ENCODE data around the gene TSPAN18. TPM values are rescaled to one million over a fixed set of nuclear protein-coding genes. Genes with fewer than 3 reads are reported as not detected.

The TSPAN18 gene
- total RNA-seq, 1 donor from 2014 or later, result 13.9 TPM

DNA sequence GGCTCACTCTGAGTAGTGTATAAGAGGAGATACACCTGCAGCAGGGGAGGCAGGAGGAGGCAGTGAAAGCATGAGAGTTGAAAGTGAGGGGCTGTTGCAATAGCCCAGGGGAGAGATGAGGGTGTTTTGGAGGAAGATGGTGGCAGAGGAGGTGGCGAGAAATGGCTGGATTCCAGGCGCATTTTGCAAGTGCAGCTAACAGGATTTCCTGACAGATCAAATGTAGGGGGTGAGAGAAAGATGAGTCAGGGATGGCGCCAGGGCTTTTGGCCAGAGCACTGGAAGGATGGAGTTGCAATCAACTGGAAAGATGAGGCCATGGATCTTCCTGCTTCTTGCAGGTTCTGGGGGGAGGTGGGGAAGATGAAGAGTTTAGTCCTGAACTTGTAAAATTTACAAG is 16.8 kb upstream of the TSPAN18 start:
- no peak for FAIRE-seq
- no peak for DNase-seq (ENCODE audit: low spot score in 2 of 2)

GRCh38 chr11:44711113-44711786 is 15.5 kb upstream of the TSPAN18 start:
- DNase-seq (ENCODE audit: low spot score in 2 of 2) (no peak), FAIRE-seq (no peak)

DNA sequence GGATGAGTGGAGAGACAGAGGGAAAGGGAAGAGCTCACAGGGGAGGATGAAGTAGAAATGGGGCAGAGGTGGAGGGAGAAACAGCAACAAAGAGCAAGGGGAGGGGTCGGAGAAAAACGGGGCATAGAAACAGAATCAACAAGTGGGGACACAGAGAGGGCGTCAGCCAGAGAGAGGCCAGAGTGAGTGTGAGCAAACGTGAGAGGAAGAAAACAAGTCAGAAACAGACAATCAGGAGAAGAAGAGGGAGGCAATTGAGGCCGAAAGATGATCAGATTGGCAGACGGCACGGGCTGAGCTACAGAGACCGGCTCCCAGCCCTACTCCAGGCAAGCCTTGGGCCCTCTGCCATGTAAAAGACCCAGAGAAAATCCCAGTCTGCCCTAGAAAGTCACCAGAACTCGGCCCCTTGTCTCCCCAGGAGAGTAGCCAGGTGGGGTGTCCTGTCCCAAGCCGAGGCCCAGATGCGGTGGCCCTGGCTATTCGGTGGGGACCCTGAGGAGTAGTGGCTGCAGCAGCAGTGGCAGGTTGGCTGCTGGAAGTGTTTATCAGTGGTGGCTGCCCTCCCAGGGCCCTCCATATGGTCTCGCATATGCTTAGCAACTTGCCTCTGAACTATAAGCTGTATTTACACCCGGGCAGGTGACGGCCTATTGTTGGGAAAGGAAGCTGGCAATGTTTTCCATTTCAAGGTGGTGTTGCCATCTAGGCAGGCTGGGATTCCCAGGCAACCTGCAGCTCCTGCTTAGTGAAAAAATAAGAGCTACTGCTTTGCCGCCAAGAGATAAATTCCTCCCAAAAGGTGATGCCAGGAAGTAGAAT is 14.8 kb upstream of the TSPAN18 start:
- DNase-seq (ENCODE audit: low spot score in 2 of 2) (no peak), FAIRE-seq (no peak)

GRCh38 chr11:44713022-44713421 is 13.7 kb upstream of the TSPAN18 start:
- no peak for FAIRE-seq
- no peak for DNase-seq (ENCODE audit: low spot score in 2 of 2)

GRCh38 chr11:44716256-44716655 is 10.5 kb upstream of the TSPAN18 start:
- FAIRE-seq (no peak), DNase-seq (ENCODE audit: low spot score in 2 of 2) (no peak)

DNA sequence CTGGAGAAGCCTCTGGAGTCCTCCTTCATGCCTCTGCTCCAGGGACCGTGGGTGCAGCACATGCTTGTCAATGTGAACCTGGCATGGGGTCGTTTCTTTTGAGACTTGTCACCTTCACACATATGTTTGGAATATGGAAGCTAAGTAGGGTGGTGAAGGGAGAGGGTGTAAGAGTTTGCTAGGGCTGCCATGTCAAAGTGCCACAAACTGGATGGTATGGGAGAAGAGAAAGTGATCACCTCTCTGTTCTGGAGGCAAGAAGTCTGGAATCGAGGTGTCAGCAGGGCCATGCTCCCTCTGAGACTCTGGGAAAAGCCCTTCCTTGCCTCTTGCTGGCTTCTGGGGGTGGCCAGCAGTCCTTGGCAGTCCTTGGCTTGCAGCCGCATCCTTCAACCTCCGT is 8.7 kb upstream of the TSPAN18 start:
- FAIRE-seq (no peak), DNase-seq (ENCODE audit: low spot score in 2 of 2) (no peak)

GRCh38 chr11:44718612-44719390 is 8.0 kb upstream of the TSPAN18 start:
- FAIRE-seq (no peak), DNase-seq (ENCODE audit: low spot score in 2 of 2) (no peak)

DNA sequence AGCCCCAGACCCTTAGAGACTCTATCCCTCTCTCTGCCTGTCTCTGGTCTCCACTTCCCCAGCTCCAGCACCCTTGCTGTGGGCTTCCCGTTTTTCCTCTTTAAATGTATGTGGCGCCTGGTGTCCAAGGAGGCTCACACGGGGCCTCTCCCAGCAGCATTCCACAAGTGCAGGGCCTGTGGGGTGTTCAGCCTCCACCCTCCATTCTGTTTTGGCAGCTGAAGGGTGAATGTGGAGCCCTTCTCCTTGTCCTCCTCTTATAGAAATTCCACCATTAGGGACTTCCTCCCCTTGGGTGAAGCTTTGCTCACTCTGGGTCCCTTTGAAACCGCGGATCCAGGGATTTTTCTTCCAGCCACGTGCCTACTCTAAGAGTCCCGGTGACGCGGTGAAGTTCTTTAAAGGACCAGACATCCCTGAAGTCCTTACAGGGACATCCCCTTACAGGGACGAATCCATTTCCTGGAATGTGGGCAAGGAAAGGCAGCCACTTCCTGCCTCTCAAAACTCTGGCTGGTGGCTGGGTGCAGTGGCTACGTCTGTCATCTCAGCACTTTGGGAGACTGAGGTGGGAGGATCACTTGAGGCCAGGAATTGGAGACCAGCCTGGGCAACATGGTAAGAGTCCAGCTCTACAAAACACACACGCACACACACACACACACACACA is 1.6 kb upstream of the TSPAN18 start:
- DNase-seq (ENCODE audit: low spot score in 2 of 2) (no peak), FAIRE-seq (no peak)

GRCh38 chr11:44725757-44726282 is 942 bp upstream of the TSPAN18 start:
- DNase-seq (ENCODE audit: low spot score in 2 of 2) (no peak), FAIRE-seq (no peak)

GRCh38 chr11:44727114-44727372 is 281 bp downstream of the TSPAN18 start:
- no peak for FAIRE-seq

GRCh38 chr11:44727373-44728287 is 868 bp downstream of the TSPAN18 start:
- DNase-seq (ENCODE audit: low spot score in 2 of 2), result peak; percentile 86 to 91
- no peak for FAIRE-seq

More at GRCh38 chr11:44727114-44727372, 281 bp downstream of the TSPAN18 start:
- no peak for DNase-seq (ENCODE audit: low spot score in 2 of 2)

DNA sequence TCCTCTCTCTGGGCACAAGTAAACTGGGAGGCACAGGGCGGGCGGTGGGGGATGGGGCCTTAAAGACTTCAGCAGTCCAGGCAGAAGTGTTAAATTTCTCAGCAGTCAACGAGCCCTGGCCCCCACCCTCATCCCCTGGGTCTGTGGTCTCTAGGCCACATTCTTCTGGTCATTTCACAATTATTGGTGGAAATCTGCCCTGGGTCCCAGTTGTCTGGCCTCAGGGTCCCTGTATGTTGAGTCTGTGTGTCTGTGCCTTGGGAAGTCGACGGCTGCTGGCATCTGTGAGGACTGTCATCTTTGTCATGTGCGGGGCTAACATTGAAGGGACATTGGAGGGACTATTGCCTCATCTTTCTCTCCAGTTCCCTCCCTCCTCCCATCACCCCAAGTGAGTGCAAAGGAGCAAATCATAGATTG is 1.7 kb downstream of the TSPAN18 start:
- no peak for FAIRE-seq
- no peak for DNase-seq (ENCODE audit: low spot score in 2 of 2)

- no peak for FAIRE-seq
- no peak for DNase-seq (ENCODE audit: low spot score in 2 of 2)
Observed at GRCh38 chr11:44729063-44729462, 2.3 kb downstream of the TSPAN18 start.

- DNase-seq (ENCODE audit: low spot score in 2 of 2) (no peak), FAIRE-seq (no peak)
Observed at GRCh38 chr11:44729713-44730112, 3.0 kb downstream of the TSPAN18 start.

GRCh38 chr11:44730775-44731174 is 4.0 kb downstream of the TSPAN18 start:
- FAIRE-seq (no peak), DNase-seq (ENCODE audit: low spot score in 2 of 2) (no peak)

DNA sequence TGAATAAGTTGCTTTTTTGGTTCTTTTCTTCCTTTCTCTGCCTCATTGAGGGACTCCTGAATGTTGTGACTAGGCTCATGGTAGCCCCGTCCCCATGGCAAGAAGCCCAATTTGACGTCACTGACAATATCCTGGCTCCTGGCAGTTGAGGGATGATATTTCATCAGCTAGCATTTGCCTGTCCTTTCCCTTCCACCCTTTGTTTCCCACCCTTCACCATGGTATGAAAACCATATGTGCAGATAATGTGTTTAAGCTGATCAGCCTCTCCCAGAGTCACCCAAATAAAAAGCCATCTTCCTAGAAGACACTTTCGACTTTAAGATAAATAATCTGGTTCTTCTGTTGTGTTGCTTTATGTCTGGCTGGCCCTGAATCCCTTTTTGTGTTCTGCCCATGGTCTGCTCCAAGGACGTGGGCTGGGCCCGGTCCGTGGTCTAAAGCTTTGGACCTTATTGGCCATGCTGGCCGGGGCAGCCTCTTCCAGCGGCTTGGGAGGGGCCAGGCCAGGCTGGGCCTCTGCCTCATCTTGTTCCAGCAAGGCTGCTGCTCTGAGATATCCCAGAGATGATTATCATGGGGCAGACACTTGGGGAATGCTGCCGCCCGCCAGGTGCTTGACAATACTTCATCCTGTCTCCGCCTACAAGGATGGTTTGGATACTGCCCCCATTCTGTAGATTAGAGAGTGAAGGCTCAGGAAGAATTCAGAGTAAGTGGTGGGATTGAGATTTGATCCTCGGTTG is 5.1 kb downstream of the TSPAN18 start:
- DNase-seq (ENCODE audit: low spot score in 2 of 2) (no peak), FAIRE-seq (no peak)

DNA sequence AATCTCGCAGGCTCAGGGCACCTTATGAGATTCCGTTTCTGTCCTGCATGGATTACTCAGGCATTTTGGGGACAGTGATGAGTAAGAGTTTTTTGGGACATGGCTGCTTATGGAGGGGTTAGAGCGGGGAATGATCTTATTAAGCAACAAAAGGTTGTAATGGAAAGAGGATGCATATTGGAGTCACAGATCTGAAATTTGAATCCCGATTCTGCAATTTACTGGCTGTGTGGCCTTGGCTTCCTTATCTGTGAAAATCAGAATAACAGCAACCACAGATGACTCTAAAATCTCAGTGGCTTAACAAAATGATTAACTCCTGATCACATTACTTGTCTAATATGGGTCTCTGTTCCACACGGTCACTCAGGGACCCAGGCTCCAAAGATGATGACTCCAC is 5.8 kb downstream of the TSPAN18 start:
- no peak for FAIRE-seq
- no peak for DNase-seq (ENCODE audit: low spot score in 2 of 2)

- FAIRE-seq, result no peak
- DNase-seq (ENCODE audit: low spot score in 2 of 2), result no peak
Observed at GRCh38 chr11:44733877-44734276, 7.1 kb downstream of the TSPAN18 start.

DNA sequence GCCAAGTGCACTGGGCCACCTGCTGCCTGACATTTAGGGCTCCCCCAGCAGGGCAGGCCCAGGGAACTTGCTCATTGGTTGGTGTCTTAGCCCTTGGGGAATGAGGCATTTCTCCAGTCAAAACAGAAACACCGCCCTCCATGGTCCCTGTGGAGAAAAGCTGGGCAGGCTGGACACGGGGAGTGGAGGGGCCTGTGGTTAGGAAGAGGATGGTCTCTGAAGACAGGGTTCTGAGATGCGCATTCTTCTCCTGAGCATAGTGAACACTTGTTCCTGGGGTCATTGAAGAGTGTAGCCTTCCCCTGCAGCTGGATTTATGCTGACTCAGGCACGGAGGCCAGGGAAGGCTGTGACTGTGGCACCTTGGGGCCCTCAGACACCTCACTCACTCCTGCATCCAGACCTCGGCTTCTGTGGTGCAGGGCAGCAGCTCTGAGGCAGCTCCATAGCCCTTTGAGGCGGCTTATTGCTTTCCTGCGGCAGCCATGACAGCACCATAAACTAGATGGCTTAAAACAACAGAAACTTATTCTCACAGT is 8.2 kb downstream of the TSPAN18 start:
- no peak for DNase-seq (ENCODE audit: low spot score in 2 of 2)
- FAIRE-seq, result no peak
